ENCODE data around the gene TNFAIP8L1. TPM values are rescaled to one million over a fixed set of nuclear protein-coding genes. Genes with fewer than 3 reads are reported as not detected.
"Not testable (repeated sequence)": the region's sequence is repeated elsewhere in the genome, so short reads cannot be mapped to it uniquely, and the experiment has no call there.

Gene TNFAIP8L1
- total RNA-seq, 1 donor from 2014 or later, result 3.0 TPM

- Histone ChIP-seq H3K79me2 (ENCODE audit: insufficient read depth, low read length) (no peaks in the 10 kb centered on the region), H3K9me3 (ENCODE audit: insufficient read depth, low read depth, low read length) (no peaks in the 10 kb centered on the region), H3K27me3 (ENCODE audit: insufficient read depth, low read length) (no peaks in the 10 kb centered on the region), H3K4me2 (ENCODE audit: low read length) (no peak overlapping the region), H2AFZ (ENCODE audit: low read depth, low read length) (no peak overlapping the region), H3K4me3 (ENCODE audit: insufficient read depth, low read depth, low read length) (no peak overlapping the region), H4K20me1 (ENCODE audit: insufficient read depth, low read length) (peaks cover 5% of the 10 kb centered on the region), H3K4me1 (ENCODE audit: insufficient read depth, low read length) (no peaks in the 10 kb centered on the region), H3K27ac (ENCODE audit: low read depth, low read length) (no peak overlapping the region), H3K36me3 (ENCODE audit: insufficient read depth, low read length) (peaks cover 13% of the 10 kb centered on the region), H3K9ac (ENCODE audit: low read length) (no peak overlapping the region)
- no peak for FAIRE-seq
- TF ChIP-seq EZH2 (IDR thresholded peaks at IDR 0.05; ENCODE audit: insufficient read depth, low read length) (no peak), CTCF (IDR thresholded peaks at IDR 0.05; ENCODE audit: insufficient read depth, low read depth, low read length) (no peak)
- no peak for DNase-seq (ENCODE audit: low read depth)
- Mint-ChIP-seq H3K36me3 (ENCODE audit: low read depth, unreplicated experiment) (peaks cover 8% of the 10 kb centered on the region), H3K4me3 (ENCODE audit: unreplicated experiment) (no peak overlapping the region), H3K4me1 (ENCODE audit: low read depth, unreplicated experiment) (no peaks in the 10 kb centered on the region), H3K9me3 (ENCODE audit: unreplicated experiment) (no peaks in the 10 kb centered on the region), H3K27me3 (ENCODE audit: low read depth, unreplicated experiment) (no peaks in the 10 kb centered on the region), H3K27ac (ENCODE audit: unreplicated experiment) (no peak overlapping the region)
Measured at GRCh38 chr19:4678881-4679790, 39.8 kb downstream of the TNFAIP8L1 start.

- H3K4me1 ChIP-seq (ENCODE audit: insufficient read depth, low read length); H3K4me3 ChIP-seq (ENCODE audit: insufficient read depth, low read depth, low read length); FAIRE-seq; H3K79me2 ChIP-seq (ENCODE audit: insufficient read depth, low read length); H2AFZ ChIP-seq (ENCODE audit: low read depth, low read length); H3K4me3 Mint-ChIP-seq (ENCODE audit: unreplicated experiment); H3K9me3 ChIP-seq (ENCODE audit: insufficient read depth, low read depth, low read length); H3K27ac Mint-ChIP-seq (ENCODE audit: unreplicated experiment); H3K27me3 Mint-ChIP-seq (ENCODE audit: low read depth, unreplicated experiment); H3K4me1 Mint-ChIP-seq (ENCODE audit: low read depth, unreplicated experiment); H4K20me1 ChIP-seq (ENCODE audit: insufficient read depth, low read length); H3K9me3 Mint-ChIP-seq (ENCODE audit: unreplicated experiment); H3K27me3 ChIP-seq (ENCODE audit: insufficient read depth, low read length); H3K4me2 ChIP-seq (ENCODE audit: low read length); H3K9ac ChIP-seq (ENCODE audit: low read length); DNase-seq (ENCODE audit: low read depth); H3K27ac ChIP-seq (ENCODE audit: low read depth, low read length): not testable (repeated sequence)
- H3K36me3 ChIP-seq (ENCODE audit: insufficient read depth, low read length), result peaks cover 16% of the 10 kb centered on the region
- peaks cover 12% of the 10 kb centered on the region for H3K36me3 Mint-ChIP-seq (ENCODE audit: low read depth, unreplicated experiment)
Measured at GRCh38 chr19:4680021-4680420, 40.7 kb downstream of the TNFAIP8L1 start.

- TF ChIP-seq CTCF (IDR thresholded peaks at IDR 0.05; ENCODE audit: insufficient read depth, low read depth, low read length) (no peak), EZH2 (IDR thresholded peaks at IDR 0.05; ENCODE audit: insufficient read depth, low read length) (no peak)
- peak overlapping the region; percentile 58 for H3K27ac Mint-ChIP-seq (ENCODE audit: unreplicated experiment)
- Histone ChIP-seq H4K20me1 (ENCODE audit: insufficient read depth, low read length) (peaks cover 3% of the 10 kb centered on the region), H3K79me2 (ENCODE audit: insufficient read depth, low read length) (no peaks in the 10 kb centered on the region), H3K9ac (ENCODE audit: low read length) (no peak overlapping the region), H3K4me2 (ENCODE audit: low read length) (no peak overlapping the region), H3K4me3 (ENCODE audit: insufficient read depth, low read depth, low read length) (no peak overlapping the region), H2AFZ (ENCODE audit: low read depth, low read length) (no peak overlapping the region), H3K9me3 (ENCODE audit: insufficient read depth, low read depth, low read length) (no peaks in the 10 kb centered on the region), H3K27ac (ENCODE audit: low read depth, low read length) (no peak overlapping the region), H3K4me1 (ENCODE audit: insufficient read depth, low read length) (no peaks in the 10 kb centered on the region), H3K27me3 (ENCODE audit: insufficient read depth, low read length) (no peaks in the 10 kb centered on the region), H3K36me3 (ENCODE audit: insufficient read depth, low read length) (peaks cover 24% of the 10 kb centered on the region)
- DNase-seq (ENCODE audit: low read depth) (no peak), FAIRE-seq (no peak)
- H3K36me3 Mint-ChIP-seq (ENCODE audit: low read depth, unreplicated experiment), result peaks cover 8% of the 10 kb centered on the region
- no peak overlapping the region for H3K4me3 Mint-ChIP-seq (ENCODE audit: unreplicated experiment)
- H3K4me1 Mint-ChIP-seq (ENCODE audit: low read depth, unreplicated experiment), result no peaks in the 10 kb centered on the region
- H3K27me3 Mint-ChIP-seq (ENCODE audit: low read depth, unreplicated experiment), result no peaks in the 10 kb centered on the region
- H3K9me3 Mint-ChIP-seq (ENCODE audit: unreplicated experiment), result no peaks in the 10 kb centered on the region
Measured at GRCh38 chr19:4682417-4683200, 43.3 kb downstream of the TNFAIP8L1 start.

All from astrocyte (in vitro differentiated cells and primary cell).